Measurements from ENCODE around the gene FOLR2. TPM values are rescaled to one million over a fixed set of nuclear protein-coding genes. Genes with fewer than 3 reads are reported as not detected.

The FOLR2 gene
- total RNA-seq, 6 experiments from 2014 or later: 3.3 to 28.3 (median 8.6) TPM

GRCh38 chr11:72223615-72224563 lies 7.3 kb downstream of the FOLR2 start:
- WGBS (ENCODE audit: insufficient coverage, low coverage, low lambda C conversion rate, missing lambda C conversion rate): 0% methylated on average over 20 of the region's 84 CpGs
- peak; percentile 66 to 81 (median 76) for ATAC-seq
- intact Hi-C loops (cut with DNase I): no loop called here
- peak overlapping the region; percentile 75 to 94 (median 90) for H3K27ac ChIP-seq
- H3K9me3 ChIP-seq: no peaks in the 10 kb centered on the region
- TF ChIP-seq CTCF (IDR thresholded peaks at IDR 0.05): no peak
- no peak for TF ChIP-seq POLR2A (IDR thresholded peaks at IDR 0.05)
- H3K4me1 ChIP-seq: peaks cover 0 to 9% (median 0%) of the 10 kb centered on the region in 4 donors
- peak; percentile 79 to 85 (median 83) for DNase-seq
- peak overlapping the region; percentile 77 to 88 (median 88) for H3K4me3 ChIP-seq
- no peaks in the 10 kb centered on the region for H3K27me3 ChIP-seq
- H3K36me3 ChIP-seq: peaks cover 0 to 4% (median 0%) of the 10 kb centered on the region in 4 donors

GRCh38 chr11:72224564-72225410 lies 8.2 kb downstream of the FOLR2 start, which contains the start of gene INPPL1:
INPPL1 (plus strand) TSS chr11:72224767; CDS start chr11:72224985, 218 bp downstream.
- Histone ChIP-seq H3K36me3 (peaks cover 0 to 13% (median 0%) of the 10 kb centered on the region in 4 donors), H3K4me3 (peak within 1 kb of the TSS; percentile 77 to 88 (median 88)), H3K4me1 (peaks cover 0 to 9% (median 0%) of the 10 kb centered on the region in 4 donors), H3K27ac (peak within 1 kb of the TSS; percentile 75 to 94 (median 90)), H3K27me3 (no peaks in the 10 kb centered on the region), H3K9me3 (no peaks in the 10 kb centered on the region)
- peak; percentile 1 to 19 (median 12) for ATAC-seq
- peak in 2 of 3 donors; percentile 65 to 67 for DNase-seq
- no peak for TF ChIP-seq POLR2A (IDR thresholded peaks at IDR 0.05)
- TF ChIP-seq CTCF (IDR thresholded peaks at IDR 0.05): no peak
- intact Hi-C loops (cut with DNase I): no loop called here
- WGBS (ENCODE audit: insufficient coverage, low coverage, low lambda C conversion rate, missing lambda C conversion rate): 0% methylated on average over 10 of the region's 81 CpGs

GRCh38 chr11:72225411-72225951 lies 8.9 kb downstream of the FOLR2 start:
- ATAC-seq (no peak), DNase-seq (peak in 1 of 3 donors; percentile 38)
- no peak overlapping the region for H3K27ac ChIP-seq
- intact Hi-C loops (cut with DNase I): no loop called here
- H3K4me1 ChIP-seq: peaks cover 0 to 9% (median 0%) of the 10 kb centered on the region in 4 donors
- peak overlapping the region; percentile 77 to 88 (median 88) for H3K4me3 ChIP-seq
- 0% methylated on average over 1 of the region's 11 CpGs for WGBS (ENCODE audit: insufficient coverage, low coverage, low lambda C conversion rate, missing lambda C conversion rate)
- H3K27me3 ChIP-seq: no peaks in the 10 kb centered on the region
- no peaks in the 10 kb centered on the region for H3K9me3 ChIP-seq
- peaks cover 0 to 20% (median under 1%) of the 10 kb centered on the region in 4 donors for H3K36me3 ChIP-seq
- TF ChIP-seq CTCF (IDR thresholded peaks at IDR 0.05) (no peak), POLR2A (IDR thresholded peaks at IDR 0.05) (no peak)

- 100% methylated on average over 1 of the region's 5 CpGs for WGBS (ENCODE audit: insufficient coverage, low coverage, low lambda C conversion rate, missing lambda C conversion rate)
- DNase-seq (peak in 1 of 3 donors; percentile 33), ATAC-seq (no peak)
- Histone ChIP-seq H3K27ac (no peak overlapping the region), H3K27me3 (no peaks in the 10 kb centered on the region), H3K36me3 (peaks cover 0 to 32% (median 8%) of the 10 kb centered on the region in 4 donors), H3K9me3 (no peaks in the 10 kb centered on the region), H3K4me1 (peaks cover 0 to 9% (median 0%) of the 10 kb centered on the region in 4 donors), H3K4me3 (no peak overlapping the region)
- intact Hi-C loops (cut with DNase I): no loop called here
- TF ChIP-seq POLR2A (IDR thresholded peaks at IDR 0.05) (no peak), CTCF (IDR thresholded peaks at IDR 0.05) (no peak)
These were observed 10.1 kb downstream of the FOLR2 start for GRCh38 chr11:72226701-72227100.

Data from right lobe of liver (tissue), 6 donors.